ENCODE results near the gene NKX3-2.

NKX3-2 gene

DNA sequence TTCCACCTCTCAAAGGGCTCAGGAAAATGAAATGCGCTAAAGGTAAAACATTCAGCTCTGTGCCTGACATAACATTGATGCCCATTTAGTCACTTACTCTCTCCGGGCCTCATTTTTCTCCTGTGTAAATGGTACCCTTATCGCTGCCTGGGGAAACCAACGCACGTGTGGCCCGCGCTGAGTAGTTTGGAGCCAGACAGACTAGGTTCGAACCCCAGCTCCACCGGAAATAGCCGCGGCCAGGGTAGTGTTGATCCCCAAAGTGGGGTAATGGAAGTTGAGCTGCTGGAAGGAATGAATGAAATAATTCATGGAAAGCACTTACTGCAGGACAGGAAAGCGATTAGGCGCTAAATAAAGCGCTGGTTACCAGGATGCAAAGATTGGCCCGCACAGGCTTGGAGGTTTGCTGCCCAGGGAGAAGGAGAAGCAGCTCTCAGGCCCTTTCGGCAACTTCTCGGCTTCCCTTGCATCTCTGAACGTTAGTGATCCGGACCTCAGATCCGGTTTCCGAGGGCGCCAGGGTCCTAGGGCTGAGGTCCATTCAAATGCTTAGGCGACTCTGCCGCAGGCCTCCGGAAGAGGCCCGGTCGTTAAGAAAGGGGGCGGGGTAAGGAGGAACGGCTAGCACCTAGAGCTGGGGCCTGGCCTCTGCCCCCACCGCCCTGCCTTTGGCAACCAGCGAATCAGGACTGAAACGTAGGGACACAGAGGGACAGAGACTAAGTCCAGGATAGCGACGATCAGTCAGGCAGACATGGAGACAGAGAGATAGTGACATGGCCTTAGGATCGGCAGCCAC, 13.3 kb downstream of the NKX3-2 start:
- peaks cover 92% of the 10 kb centered on the region for H3K27me3 Mint-ChIP-seq (ENCODE audit: low read depth)
- peaks cover 2% of the 10 kb centered on the region for H3K36me3 Mint-ChIP-seq (ENCODE audit: low read depth)
- H3K4me3 Mint-ChIP-seq = no peak overlapping the region
- peak overlapping the region; percentile 41 for H3K27ac Mint-ChIP-seq
- H3K9me3 Mint-ChIP-seq = no peaks in the 10 kb centered on the region
- peaks cover 4% of the 10 kb centered on the region for H3K4me1 Mint-ChIP-seq (ENCODE audit: low read depth)

DNA sequence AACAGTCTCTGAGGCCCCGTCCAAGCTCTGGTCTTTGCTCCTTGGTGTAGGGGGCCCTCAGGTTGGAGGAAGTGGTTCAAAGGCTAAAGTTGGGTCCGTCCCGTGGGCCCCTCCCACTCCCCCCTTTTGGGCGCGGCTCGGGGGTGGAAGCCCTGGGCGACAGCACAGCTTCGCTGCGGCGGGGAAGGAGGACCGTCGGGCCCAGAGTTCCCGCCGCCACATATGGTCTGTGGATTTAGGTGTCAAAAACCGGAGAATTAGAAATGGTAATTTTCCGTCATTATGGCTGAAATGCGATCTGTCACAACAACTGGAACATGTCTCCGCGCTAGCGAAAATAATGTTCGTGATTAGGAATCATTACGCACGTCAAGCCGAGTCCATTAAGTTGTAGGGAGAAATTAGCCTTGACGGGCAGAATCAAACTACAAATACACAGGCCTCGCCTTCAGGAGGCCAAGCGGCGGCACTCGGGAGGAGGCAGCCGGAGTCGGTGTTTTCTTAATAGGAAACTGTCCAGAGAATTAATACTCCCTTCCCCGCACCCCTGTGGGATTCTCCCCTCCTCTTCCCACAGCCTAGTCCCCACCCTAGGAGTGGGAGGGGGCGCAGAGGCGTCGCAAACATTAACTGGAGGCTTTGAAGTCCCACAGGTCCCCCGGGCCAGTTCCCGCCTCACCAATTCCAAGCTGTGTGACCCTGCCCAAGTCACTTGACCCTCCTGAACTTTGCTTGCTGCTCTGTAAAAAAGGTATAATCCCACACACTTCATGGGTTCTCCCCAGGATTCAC, 15.0 kb downstream of the NKX3-2 start:
- peaks cover 4% of the 10 kb centered on the region for H3K4me1 Mint-ChIP-seq (ENCODE audit: low read depth)
- H3K27ac Mint-ChIP-seq = no peak overlapping the region
- peaks cover 2% of the 10 kb centered on the region for H3K36me3 Mint-ChIP-seq (ENCODE audit: low read depth)
- no peak overlapping the region for H3K4me3 Mint-ChIP-seq
- H3K9me3 Mint-ChIP-seq = no peaks in the 10 kb centered on the region
- H3K27me3 Mint-ChIP-seq (ENCODE audit: low read depth) = peaks cover 94% of the 10 kb centered on the region

DNA sequence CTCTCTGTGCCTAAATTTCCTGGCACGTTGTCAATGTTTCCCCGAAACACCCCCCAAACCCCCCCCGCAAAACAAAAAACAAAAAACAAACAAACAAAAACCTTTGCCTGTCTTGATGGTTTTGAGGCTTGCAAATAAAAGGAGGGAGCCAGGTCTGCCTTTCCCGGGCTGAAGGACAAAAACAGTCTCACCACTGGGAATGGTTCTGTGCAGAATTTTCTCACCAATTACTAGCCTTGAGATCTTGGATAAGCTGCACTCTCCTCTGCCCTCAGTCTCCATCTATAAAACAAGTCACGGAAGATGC, 15.5 kb downstream of the NKX3-2 start:
- H3K36me3 Mint-ChIP-seq (ENCODE audit: low read depth) = peaks cover 2% of the 10 kb centered on the region
- peaks cover 94% of the 10 kb centered on the region for H3K27me3 Mint-ChIP-seq (ENCODE audit: low read depth)
- H3K4me3 Mint-ChIP-seq = no peak overlapping the region
- peaks cover 4% of the 10 kb centered on the region for H3K4me1 Mint-ChIP-seq (ENCODE audit: low read depth)
- H3K27ac Mint-ChIP-seq = peak overlapping the region; percentile 26
- H3K9me3 Mint-ChIP-seq = no peaks in the 10 kb centered on the region

DNA sequence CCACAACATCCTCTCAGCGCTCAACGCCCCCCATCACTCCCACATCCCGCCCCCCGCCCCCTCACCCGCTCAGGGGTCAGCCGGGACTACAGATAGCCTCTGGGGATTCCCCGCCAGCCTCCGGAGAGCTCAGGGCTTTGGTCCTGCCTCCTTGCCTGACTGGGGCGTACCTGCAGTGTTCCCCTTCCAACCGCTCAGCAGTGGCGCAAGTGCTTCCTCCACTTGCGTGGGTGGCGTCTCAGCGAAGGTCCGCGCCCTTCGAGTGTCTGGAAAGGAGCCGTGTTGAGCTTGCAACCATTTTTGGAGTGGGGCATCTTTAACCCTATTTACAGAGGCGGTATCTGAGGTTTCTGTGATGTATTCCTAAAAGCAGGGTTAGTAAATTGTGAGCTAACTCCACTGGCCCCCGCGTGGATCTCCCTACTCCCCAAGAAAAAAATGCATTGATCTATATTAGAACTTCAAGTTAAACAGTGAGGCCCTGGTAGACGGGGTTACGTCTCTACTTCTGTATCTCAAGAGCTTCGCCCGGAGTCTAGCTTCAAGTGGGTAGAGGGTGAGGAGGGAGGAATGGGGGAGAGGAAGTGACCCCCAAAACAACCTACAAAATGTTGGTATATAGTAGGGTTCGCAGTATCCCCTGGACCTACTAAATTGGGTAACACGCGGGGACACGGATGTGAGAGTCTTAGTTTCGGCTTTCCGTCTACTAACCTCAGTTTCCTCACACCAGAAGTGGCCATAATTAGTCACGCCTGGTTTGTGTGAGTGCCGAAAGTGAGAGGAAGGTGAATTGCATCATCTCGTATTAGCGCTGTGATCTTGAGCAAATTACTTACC, 16.1 kb downstream of the NKX3-2 start:
- H3K36me3 Mint-ChIP-seq (ENCODE audit: low read depth) = peaks cover 2% of the 10 kb centered on the region
- H3K4me1 Mint-ChIP-seq (ENCODE audit: low read depth) = peaks cover 4% of the 10 kb centered on the region
- H3K27ac Mint-ChIP-seq = peak overlapping the region; percentile 26
- peaks cover 91% of the 10 kb centered on the region for H3K27me3 Mint-ChIP-seq (ENCODE audit: low read depth)
- H3K9me3 Mint-ChIP-seq = no peaks in the 10 kb centered on the region
- H3K4me3 Mint-ChIP-seq = no peak overlapping the region

DNA sequence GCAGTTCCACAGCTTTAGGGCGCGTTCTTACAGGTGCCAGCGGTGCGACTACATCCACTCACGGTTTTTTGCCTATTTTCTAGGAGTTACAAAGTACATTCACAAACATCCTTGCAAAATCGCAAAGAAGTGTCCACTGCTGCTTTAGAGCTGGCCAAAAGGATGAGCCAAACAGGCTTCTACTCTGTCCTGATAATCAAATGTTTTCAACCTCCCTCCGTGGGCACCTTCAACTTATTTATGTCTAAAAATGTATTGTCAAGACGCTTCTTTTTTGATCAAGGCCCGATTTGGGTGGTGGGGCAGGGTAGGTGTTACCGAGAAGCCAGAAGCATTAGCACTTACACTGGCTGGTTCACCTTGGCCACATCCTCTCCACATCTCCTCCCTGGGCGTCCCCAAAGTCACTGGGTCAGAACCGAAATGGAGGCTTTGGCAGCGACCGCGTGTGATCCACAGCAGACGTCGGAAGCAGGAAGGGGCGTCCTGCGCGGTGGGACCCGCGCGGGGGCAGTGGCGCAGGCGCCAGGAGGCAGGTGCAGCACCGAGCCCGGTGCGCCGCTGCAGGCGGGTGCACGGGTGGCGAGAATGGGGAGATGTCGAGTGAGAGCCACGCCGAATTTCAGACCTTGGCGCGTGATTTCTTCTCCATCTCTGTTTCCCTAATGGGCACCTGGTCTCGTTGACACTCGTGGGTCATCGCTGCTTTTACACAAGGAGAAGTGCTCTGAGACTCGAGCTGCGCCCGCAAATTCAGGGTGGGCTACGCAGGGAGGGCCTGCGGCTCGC, 16.9 kb downstream of the NKX3-2 start:
- H3K36me3 Mint-ChIP-seq (ENCODE audit: low read depth) = peaks cover 2% of the 10 kb centered on the region

GRCh38 chr4:13526658-13527057, 17.6 kb downstream of the NKX3-2 start:
- Mint-ChIP-seq H3K4me3 (no peak overlapping the region), H3K27ac (no peak overlapping the region), H3K9me3 (no peaks in the 10 kb centered on the region), H3K27me3 (ENCODE audit: low read depth) (peaks cover 93% of the 10 kb centered on the region), H3K36me3 (ENCODE audit: low read depth) (peaks cover 2% of the 10 kb centered on the region), H3K4me1 (ENCODE audit: low read depth) (peaks cover 4% of the 10 kb centered on the region)

More for the DNA sequence above, 16.9 kb downstream of the NKX3-2 start:
- Mint-ChIP-seq H3K4me1 (ENCODE audit: low read depth) (peaks cover 4% of the 10 kb centered on the region), H3K27me3 (ENCODE audit: low read depth) (peaks cover 92% of the 10 kb centered on the region), H3K9me3 (no peaks in the 10 kb centered on the region), H3K27ac (peak overlapping the region; percentile 31), H3K4me3 (no peak overlapping the region)

GRCh38 chr4:13525606-13526281, 18.6 kb downstream of the NKX3-2 start:
- no peak overlapping the region for H3K27ac Mint-ChIP-seq
- peaks cover 4% of the 10 kb centered on the region for H3K4me1 Mint-ChIP-seq (ENCODE audit: low read depth)

DNA sequence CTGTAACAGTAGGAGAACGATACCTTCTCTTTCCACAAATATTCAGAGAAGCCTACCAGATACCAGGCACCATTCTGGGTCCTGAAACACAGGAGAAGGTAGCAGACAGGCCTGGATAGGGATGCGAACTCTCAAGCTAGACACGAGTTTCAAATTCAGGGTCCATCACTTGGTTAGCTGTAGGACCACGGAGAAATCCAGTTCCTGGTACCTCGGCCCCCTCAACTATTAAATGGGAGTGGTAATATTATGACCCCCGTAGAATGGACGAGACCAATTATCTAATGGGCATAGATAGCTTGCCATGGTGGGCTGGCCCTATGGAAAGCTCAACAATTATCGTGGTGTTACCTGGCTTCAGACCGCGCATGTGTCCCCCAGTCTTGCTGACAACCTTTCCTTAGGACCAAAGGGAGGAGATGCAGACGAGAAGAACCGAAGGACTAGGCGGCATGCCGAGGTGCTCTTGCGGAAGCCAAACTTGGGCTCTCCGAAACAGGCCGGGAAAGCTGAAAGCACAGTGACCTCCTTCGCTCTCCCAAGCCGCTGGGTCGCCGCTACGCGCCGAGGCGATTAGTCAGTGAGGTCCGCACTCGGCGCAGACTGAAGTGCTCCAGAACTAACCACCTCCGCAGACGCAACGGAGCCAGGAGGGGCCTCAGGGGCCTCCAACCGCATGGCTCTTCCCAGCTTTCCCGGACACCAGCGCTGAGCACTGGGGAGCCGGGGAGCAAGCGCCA, 19.6 kb downstream of the NKX3-2 start:
- Mint-ChIP-seq H3K27me3 (ENCODE audit: low read depth) (peaks cover 82% of the 10 kb centered on the region), H3K36me3 (ENCODE audit: low read depth) (peaks cover 2% of the 10 kb centered on the region), H3K4me1 (ENCODE audit: low read depth) (peaks cover 4% of the 10 kb centered on the region), H3K9me3 (no peaks in the 10 kb centered on the region), H3K4me3 (no peak overlapping the region), H3K27ac (no peak overlapping the region)

More at GRCh38 chr4:13525606-13526281, 18.6 kb downstream of the NKX3-2 start:
- Mint-ChIP-seq H3K36me3 (ENCODE audit: low read depth) (peaks cover 2% of the 10 kb centered on the region), H3K27me3 (ENCODE audit: low read depth) (peaks cover 89% of the 10 kb centered on the region), H3K4me3 (no peak overlapping the region), H3K9me3 (no peaks in the 10 kb centered on the region)

- H3K27ac Mint-ChIP-seq = peak overlapping the region; percentile 45
- peaks cover 79% of the 10 kb centered on the region for H3K27me3 Mint-ChIP-seq (ENCODE audit: low read depth)
- no peaks in the 10 kb centered on the region for H3K9me3 Mint-ChIP-seq
- peaks cover under 1% of the 10 kb centered on the region for H3K36me3 Mint-ChIP-seq (ENCODE audit: low read depth)
- H3K4me3 Mint-ChIP-seq = no peak overlapping the region
- peaks cover 2% of the 10 kb centered on the region for H3K4me1 Mint-ChIP-seq (ENCODE audit: low read depth)
Measured at GRCh38 chr4:13523591-13524503, 20.5 kb downstream of the NKX3-2 start.

GRCh38 chr4:13523105-13523477, 21.2 kb downstream of the NKX3-2 start:
- Mint-ChIP-seq H3K4me3 (no peak overlapping the region), H3K4me1 (ENCODE audit: low read depth) (no peaks in the 10 kb centered on the region), H3K9me3 (no peaks in the 10 kb centered on the region), H3K27ac (no peak overlapping the region), H3K27me3 (ENCODE audit: low read depth) (peaks cover 73% of the 10 kb centered on the region), H3K36me3 (ENCODE audit: low read depth) (no peaks in the 10 kb centered on the region)

- H3K27ac Mint-ChIP-seq = no peak overlapping the region
- no peaks in the 10 kb centered on the region for H3K9me3 Mint-ChIP-seq
- H3K4me1 Mint-ChIP-seq (ENCODE audit: low read depth) = no peaks in the 10 kb centered on the region
- no peak overlapping the region for H3K4me3 Mint-ChIP-seq
- no peaks in the 10 kb centered on the region for H3K36me3 Mint-ChIP-seq (ENCODE audit: low read depth)
- H3K27me3 Mint-ChIP-seq (ENCODE audit: low read depth) = peaks cover 72% of the 10 kb centered on the region
Measured at GRCh38 chr4:13522282-13523104, 21.8 kb downstream of the NKX3-2 start.

- no peak overlapping the region for H3K4me3 Mint-ChIP-seq
- no peak overlapping the region for H3K27ac Mint-ChIP-seq
- no peaks in the 10 kb centered on the region for H3K9me3 Mint-ChIP-seq
- no peaks in the 10 kb centered on the region for H3K36me3 Mint-ChIP-seq (ENCODE audit: low read depth)
- H3K27me3 Mint-ChIP-seq (ENCODE audit: low read depth) = peaks cover 64% of the 10 kb centered on the region
- H3K4me1 Mint-ChIP-seq (ENCODE audit: low read depth) = no peaks in the 10 kb centered on the region
Measured at GRCh38 chr4:13521047-13521446, 23.3 kb downstream of the NKX3-2 start.
